ENCODE measurements around the gene C19orf67.

GRCh38 chr19:14062558-14062855 lies 23.1 kb downstream of the C19orf67 start:
- TF ChIP-seq CTCF (IDR thresholded peaks at IDR 0.05 in 4 of 5, conservative IDR thresholded peaks at IDR 0.05 in 1 of 5) (no peak), POLR2A (IDR thresholded peaks at IDR 0.05) (no peak)
